Motor neuron (in vitro differentiated cells): ENCODE results near the gene BTN1A1. TPM values are rescaled to one million over a fixed set of nuclear protein-coding genes. Genes with fewer than 3 reads are reported as not detected.
"Not testable (repeated sequence)": the region's sequence is repeated elsewhere in the genome, so short reads cannot be mapped to it uniquely, and the experiment has no call there.

Experiments used
- ATAC-seq, 8 experiments: fragments of 200-7000 bp; cut with Tn5 transposase; replicated peaks in 6 of 8; 2 replicates each; pipeline ENCODE4 v1.8.0; 2021; ENCODE audit warnings: mild to moderate bottlenecking in 8 of 8, moderate library complexity in 8 of 8
- H3K27ac ChIP-seq, 2 donors: fragments of 250-450 bp; sonication (Bioruptor Pico); 2 replicates each; pipeline ENCODE4 v1.9.0; 2021; ENCODE audit warnings: antibody characterized with exemption in 2 of 2, mild to moderate bottlenecking in 2 of 2, moderate library complexity in 1 of 2
- H3K4me1 ChIP-seq, 2 donors: fragments of 250-450 bp; sonication (Bioruptor Pico); replicated peaks in 1 of 2; 2 replicates each; pipeline ENCODE4 v1.6.1; 2021; ENCODE audit warnings: antibody characterized with exemption in 2 of 2, mild to moderate bottlenecking in 2 of 2, moderate library complexity in 1 of 2
- H3K4me3 ChIP-seq, 5 donors: fragments of 250-450 bp; sonication (Bioruptor Pico); 2 replicates each; pipeline ENCODE4 v1.9.0; 2021; ENCODE audit warnings: antibody characterized with exemption in 5 of 5, mild to moderate bottlenecking in 5 of 5, moderate library complexity in 4 of 5
- WGBS, 10 experiments: fragments of 450-650 bp; shearing (Covaris generic); methylation state at CpG; one replicate each; pipeline ENCODE4 v1.0.0; 2022; 5-methylcytosine and 5-hydroxymethylcytosine counted together
- in situ Hi-C, 9 experiments: fragments of 400-800 bp; cut with MboI; loops; one replicate each; pipeline ENCODE4 v1.15.0; 2021; ENCODE audit warnings: low sequenced_read_pairs in 9 of 9, low pct_unique_long_range_greater_than_20kb in 2 of 9; ENCODE audit not compliant: unreplicated experiment in 9 of 9
- total RNA-seq, 8 experiments: library from RNA; unstranded; fragments of 300-600 nt; gene quantifications; 2 replicates each; pipeline versions ENCODE4 v1.2.3 to v1.2.4, GENCODE V29; 2022

The BTN1A1 gene
- total RNA-seq, 8 experiments from 2014 or later = 0.09 to 0.76 (median 0.20) TPM; not detected in 2

GRCh38 chr6:26502165-26502564 lies 2.1 kb downstream of the BTN1A1 start:
- ATAC-seq = no peak
- peaks cover 0 to 9% of the 10 kb centered on the region in 2 donors for H3K4me1 ChIP-seq
- no peak overlapping the region for H3K4me3 ChIP-seq
- in situ Hi-C loops = no loop called here
- no peak overlapping the region for H3K27ac ChIP-seq

DNA sequence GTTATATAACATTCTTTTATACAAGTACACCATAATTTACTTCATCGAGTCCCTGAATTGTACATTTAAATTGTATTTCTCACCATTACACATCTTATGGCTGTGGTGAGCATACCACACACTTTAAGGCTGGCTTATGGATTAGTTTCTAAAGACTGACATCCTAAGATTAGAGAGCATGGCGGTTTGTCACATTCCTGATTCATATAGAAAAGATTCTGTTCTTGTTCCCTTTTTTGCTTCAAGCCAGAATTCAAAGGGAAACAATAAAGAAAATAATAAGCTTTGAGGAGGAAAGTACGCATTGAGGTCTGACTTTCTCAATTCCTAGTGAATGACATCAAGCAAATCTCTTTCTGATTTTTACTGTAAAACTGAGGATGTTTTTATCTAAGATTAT lies 2.5 kb downstream of the BTN1A1 start:
- Histone ChIP-seq H3K4me1 (peaks cover 0 to 9% of the 10 kb centered on the region in 2 donors), H3K4me3 (no peak overlapping the region), H3K27ac (no peak overlapping the region)
- ATAC-seq = no peak
- 60 to 100% (median 87%) methylated on average over 1 to 3 of the region's 3 CpGs for WGBS, 10 experiments
- in situ Hi-C loops = no loop called here

GRCh38 chr6:26507658-26508057 lies 7.6 kb downstream of the BTN1A1 start:
- no peak overlapping the region for H3K4me3 ChIP-seq
- in situ Hi-C loops = no loop called here
- H3K4me1 ChIP-seq = no peaks in the 10 kb centered on the region
- WGBS, 10 experiments = 49 to 100% (median 77%) methylated on average over 1 to 3 of the region's 3 CpGs
- ATAC-seq = no peak
- no peak overlapping the region for H3K27ac ChIP-seq

DNA sequence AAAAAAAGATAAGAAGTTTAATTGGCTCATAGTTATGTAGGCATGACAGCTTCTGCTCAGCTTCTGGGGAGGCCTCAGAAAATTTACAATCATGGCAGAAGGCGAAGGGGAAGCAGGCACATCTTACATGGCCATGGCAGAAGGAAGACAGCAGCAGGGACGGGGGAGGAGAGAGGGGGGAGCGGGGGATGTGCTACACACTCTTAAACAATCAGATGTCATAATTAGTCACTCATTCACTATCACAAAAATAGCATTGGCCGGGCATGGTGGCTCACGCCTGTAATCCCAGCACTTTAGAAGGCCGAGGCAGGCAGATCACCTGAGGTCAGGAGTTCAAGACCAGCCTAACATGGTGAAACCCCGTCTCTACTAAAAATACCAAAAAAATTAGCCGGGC lies 10.9 kb downstream of the BTN1A1 start:
- in situ Hi-C loops, H3K27ac ChIP-seq, H3K4me3 ChIP-seq, H3K4me1 ChIP-seq, ATAC-seq: not testable (repeated sequence)
- WGBS, 10 experiments = 73 to 100% (median 94%) methylated on average over 1 to 5 of the region's 8 CpGs; no CpG with 5 or more reads in 6 of the 10 experiments

- ATAC-seq = no peak
- Histone ChIP-seq H3K4me1 (peaks cover under 1 to 1% of the 10 kb centered on the region in 2 donors), H3K27ac (no peak overlapping the region), H3K4me3 (no peak overlapping the region)
- WGBS, 10 experiments = 50 to 100% (median 83%) methylated on average over 1 to 2 of the region's 2 CpGs; no CpG with 5 or more reads in 1 of the 10 experiments
- in situ Hi-C loops = no loop called here
Observed at GRCh38 chr6:26514984-26515383, 14.9 kb downstream of the BTN1A1 start.

DNA sequence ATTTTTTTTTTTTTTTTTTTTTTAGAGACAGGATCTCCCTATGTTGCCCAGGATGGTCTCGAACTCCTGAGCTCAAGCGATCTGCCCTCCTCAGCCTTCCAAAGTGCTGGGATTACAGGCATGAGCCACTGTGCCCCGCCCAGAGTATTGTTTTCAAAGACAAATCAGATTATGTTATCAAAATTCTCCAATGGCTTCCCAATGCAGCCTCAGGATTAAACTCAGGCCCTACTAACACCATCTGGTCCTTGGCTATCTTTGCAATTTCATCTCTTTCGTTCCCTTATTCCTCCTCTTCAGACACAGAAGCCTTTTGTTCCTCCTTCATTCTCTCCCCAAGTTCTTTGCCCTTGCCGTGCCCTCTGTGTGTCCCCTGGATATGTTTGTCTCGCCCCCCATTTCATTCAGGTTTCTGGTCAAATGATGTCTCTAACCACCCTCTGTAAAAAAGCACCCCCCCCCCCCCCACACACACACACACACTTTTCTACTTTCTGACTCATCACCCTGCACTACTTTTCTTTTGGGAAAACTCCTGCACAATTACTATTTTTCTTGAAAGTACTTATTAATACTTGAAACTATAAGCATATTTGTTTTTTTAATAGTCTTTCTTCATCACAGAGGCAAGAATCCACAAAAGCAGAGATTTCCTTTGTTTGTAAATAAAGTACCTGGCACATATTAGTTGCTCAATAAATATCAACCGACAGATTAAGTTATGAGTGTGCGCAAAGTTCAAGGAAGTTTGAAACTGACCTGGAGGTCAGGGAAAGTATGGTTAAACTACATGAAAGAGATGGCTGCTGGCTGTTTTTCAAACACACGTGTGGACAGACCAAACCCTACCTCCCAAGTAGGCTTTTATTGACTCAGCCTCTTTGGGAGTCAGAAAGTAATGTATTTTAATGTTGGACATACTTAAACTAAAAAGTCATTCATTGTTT lies 16.7 kb downstream of the BTN1A1 start:
- Histone ChIP-seq H3K27ac (no peak overlapping the region), H3K4me3 (no peak overlapping the region), H3K4me1 (peaks cover 3 to 5% of the 10 kb centered on the region in 2 donors)
- WGBS, 10 experiments = 54 to 94% (median 85%) methylated on average over 2 to 8 of the region's 9 CpGs
- in situ Hi-C loops = no loop called here
- no peak for ATAC-seq

- ATAC-seq = no peak
- WGBS, 10 experiments = 88 to 100% (median 100%) methylated on average over 1 to 2 of the region's 2 CpGs; no CpG with 5 or more reads in 4 of the 10 experiments
- H3K4me3 ChIP-seq = no peak overlapping the region
- no peak overlapping the region for H3K27ac ChIP-seq
- in situ Hi-C loops = no loop called here
- peaks cover 5 to 8% of the 10 kb centered on the region in 2 donors for H3K4me1 ChIP-seq
Observed at GRCh38 chr6:26519359-26519758, 19.3 kb downstream of the BTN1A1 start.

DNA sequence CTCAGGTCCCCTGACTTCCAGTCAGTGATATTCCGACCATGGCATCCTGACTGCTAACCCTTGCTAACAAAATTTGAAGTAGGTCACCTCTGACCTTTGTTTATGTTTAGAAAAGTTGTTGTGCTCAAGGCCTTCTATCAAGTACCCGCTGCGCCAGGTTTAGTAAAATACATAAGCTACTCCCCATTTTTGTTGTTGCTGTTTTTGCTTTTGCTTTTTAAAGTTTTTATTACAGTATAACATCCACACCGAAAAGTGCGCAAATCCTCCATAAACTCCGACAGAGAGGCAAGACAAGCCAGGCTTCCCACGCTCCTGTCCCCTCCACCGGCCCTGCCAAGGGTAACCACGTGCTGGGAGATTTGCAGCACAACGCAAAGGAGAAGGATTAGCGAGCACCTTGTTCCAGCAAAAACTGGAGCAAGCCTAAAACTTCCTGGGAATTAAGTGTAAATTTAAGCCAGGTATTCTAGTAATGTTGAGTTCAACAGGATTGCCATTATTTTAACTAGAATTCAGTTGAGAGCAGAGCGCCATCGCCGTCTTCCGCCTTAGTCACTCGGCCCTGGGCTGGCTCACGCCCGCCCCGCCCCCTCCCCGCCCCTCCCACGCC lies 20.2 kb downstream of the BTN1A1 start:
- H3K27ac ChIP-seq = peak overlapping the region; percentile 28 to 37
- in situ Hi-C loops = no loop called here
- peak overlapping the region; percentile 34 to 52 (median 43) for H3K4me3 ChIP-seq
- peak; percentile 8 to 70 (median 60) for ATAC-seq
- H3K4me1 ChIP-seq = peaks cover 5 to 8% of the 10 kb centered on the region in 2 donors
- WGBS, 10 experiments = 0 to 100% (median 38%) methylated on average over 1 to 11 of the region's 21 CpGs; no CpG with 5 or more reads in 1 of the 10 experiments

- H3K27ac ChIP-seq = peak overlapping the region; percentile 54 to 90
- ATAC-seq = peak; percentile 75 to 93 (median 90)
- in situ Hi-C loops = no loop called here
- H3K4me1 ChIP-seq = peaks cover 5 to 8% of the 10 kb centered on the region in 2 donors
- peak overlapping the region; percentile 34 to 52 (median 43) for H3K4me3 ChIP-seq
- 0 to 5% (median 0%) methylated on average over 2 to 13 of the region's 49 CpGs for WGBS, 10 experiments
Observed at GRCh38 chr6:26520850-26521599, 20.9 kb downstream of the BTN1A1 start.

DNA sequence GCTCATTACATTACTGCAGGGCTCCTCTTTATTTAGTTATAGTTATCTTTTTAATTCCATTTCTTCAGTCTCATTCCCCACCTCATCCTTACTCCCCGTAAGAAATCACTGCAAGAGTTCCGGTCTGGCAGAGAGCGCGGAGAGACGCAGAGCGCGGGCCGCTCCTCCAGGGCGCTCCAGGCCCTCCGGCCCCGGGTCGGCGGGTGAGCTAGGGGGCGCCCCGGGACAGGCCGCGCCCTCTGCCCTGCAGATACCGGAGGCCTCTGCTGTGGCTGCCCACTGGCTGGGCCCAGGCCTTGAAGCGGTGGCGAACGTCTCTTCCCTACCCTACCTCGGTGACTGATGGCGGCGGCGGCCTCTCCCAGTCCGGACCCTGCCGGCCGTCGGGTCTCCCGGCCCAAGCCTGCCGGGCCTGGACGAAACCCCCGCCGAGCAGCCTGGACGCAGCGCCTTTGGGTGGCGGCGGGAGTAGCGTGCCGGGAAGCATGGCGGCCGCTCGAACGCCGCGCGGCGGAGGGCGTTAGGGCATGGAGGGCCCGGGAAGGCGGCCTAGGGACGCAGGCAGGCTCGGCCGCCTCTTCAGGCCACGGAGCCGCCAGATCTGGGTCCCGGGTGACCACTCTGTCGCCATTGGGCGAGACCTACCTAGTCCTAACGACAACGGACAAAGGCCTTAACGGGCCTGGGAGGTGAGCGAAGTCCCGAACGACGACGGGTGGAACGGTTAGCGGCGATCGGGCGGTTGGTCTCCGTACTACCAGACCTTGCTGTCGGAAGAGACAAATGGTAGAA lies 21.7 kb downstream of the BTN1A1 start:
- in situ Hi-C loops = no loop called here
- 0 to 17% (median 1%) methylated on average over 1 to 14 of the region's 74 CpGs; no CpG with 5 or more reads in 2 of the 10 experiments for WGBS, 10 experiments
- H3K4me3 ChIP-seq = peak overlapping the region; percentile 34 to 52 (median 43)
- H3K4me1 ChIP-seq = peaks cover 5 to 8% of the 10 kb centered on the region in 2 donors
- H3K27ac ChIP-seq = peak overlapping the region; percentile 62 to 90
- peak; percentile 14 to 79 (median 52) for ATAC-seq

- H3K27ac ChIP-seq, ATAC-seq, H3K4me1 ChIP-seq, in situ Hi-C loops: not testable (repeated sequence)
- peak overlapping the region in 1 of 5 donors; percentile 36 for H3K4me3 ChIP-seq
- 0 to 85% (median 72%) methylated on average over 1 to 10 of the region's 11 CpGs; no CpG with 5 or more reads in 1 of the 10 experiments for WGBS, 10 experiments
Observed at GRCh38 chr6:26522486-26523228, 22.6 kb downstream of the BTN1A1 start.

GRCh38 chr6:26524314-26524713 lies 24.2 kb downstream of the BTN1A1 start:
- 20 to 100% (median 94%) methylated on average over 1 to 2 of the region's 2 CpGs; no CpG with 5 or more reads in 1 of the 10 experiments for WGBS, 10 experiments
- H3K4me1 ChIP-seq, H3K4me3 ChIP-seq, ATAC-seq, in situ Hi-C loops, H3K27ac ChIP-seq: not testable (repeated sequence)
